GM18861 (cell line): ENCODE results near the gene RXRB.
"Not testable (repeated sequence)": the region's sequence is repeated elsewhere in the genome, so short reads cannot be mapped to it uniquely, and the experiment has no call there.

Experiments
- ATAC-seq: cut with Tn5 transposase; IDR thresholded peaks from one replicate; pipeline ENCODE4 v1.9.1; 2021; ENCODE audit not compliant: unreplicated experiment

Gene RXRB

DNA sequence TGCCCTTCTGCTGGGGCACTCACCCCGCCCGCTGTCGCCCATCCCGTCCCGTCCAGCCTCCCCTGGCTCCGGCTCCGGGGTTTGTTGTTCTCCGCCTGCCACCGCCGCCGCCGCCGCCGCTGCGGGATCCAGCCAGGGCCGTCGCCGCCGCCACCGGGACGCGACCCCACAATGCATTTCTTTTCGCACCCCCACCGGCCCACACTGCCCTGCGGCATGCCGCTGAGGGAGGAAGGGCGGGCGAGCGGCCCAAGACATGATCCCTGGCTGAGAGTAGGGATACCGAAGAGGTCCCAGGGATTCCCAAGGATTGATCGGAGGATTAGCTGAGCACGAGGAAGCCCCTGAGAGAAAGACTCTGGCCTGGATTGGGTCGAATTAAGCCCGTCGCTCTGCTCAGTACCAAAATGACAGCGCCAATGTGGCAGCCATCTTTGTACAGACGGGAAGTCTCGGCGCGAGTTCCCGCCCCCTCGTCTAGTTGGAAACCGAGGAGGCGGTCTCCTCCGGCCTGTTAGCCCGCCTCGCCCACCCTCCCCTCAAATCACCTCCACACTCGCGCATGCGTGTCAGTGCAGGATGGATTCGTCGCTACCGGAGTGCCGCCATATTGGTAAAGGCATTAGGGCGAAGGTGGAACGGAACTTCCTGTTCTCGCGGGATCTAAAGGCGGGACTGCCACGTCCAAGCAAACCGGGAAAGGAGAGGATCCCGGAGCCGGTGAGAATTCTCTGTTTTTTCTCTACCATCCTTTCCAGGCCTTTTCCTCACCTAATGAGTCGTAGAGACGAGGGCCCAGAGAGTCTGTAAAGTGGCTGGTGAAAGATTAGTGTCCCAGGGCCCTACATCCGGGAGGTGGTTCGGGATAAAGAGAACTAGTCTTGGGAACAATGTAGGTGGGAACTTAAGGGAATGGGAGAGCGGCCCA, at the start of gene RXRB, which contains the start of gene SLC39A7:
Gene RXRB, minus strand, starts transcription at position 447 of the 928 bp plus-strand sequence. Its CDS starts 189 bp downstream, at position 258.
Gene SLC39A7, plus strand, starts transcription at position 649 of the 928 bp plus-strand sequence. CDS start 379 bp downstream, outside the sequence.
- ATAC-seq: peak; percentile 43

- ATAC-seq: no peak
These were observed 49.5 kb upstream of the RXRB start for GRCh38 chr6:33249732-33250630.

DNA sequence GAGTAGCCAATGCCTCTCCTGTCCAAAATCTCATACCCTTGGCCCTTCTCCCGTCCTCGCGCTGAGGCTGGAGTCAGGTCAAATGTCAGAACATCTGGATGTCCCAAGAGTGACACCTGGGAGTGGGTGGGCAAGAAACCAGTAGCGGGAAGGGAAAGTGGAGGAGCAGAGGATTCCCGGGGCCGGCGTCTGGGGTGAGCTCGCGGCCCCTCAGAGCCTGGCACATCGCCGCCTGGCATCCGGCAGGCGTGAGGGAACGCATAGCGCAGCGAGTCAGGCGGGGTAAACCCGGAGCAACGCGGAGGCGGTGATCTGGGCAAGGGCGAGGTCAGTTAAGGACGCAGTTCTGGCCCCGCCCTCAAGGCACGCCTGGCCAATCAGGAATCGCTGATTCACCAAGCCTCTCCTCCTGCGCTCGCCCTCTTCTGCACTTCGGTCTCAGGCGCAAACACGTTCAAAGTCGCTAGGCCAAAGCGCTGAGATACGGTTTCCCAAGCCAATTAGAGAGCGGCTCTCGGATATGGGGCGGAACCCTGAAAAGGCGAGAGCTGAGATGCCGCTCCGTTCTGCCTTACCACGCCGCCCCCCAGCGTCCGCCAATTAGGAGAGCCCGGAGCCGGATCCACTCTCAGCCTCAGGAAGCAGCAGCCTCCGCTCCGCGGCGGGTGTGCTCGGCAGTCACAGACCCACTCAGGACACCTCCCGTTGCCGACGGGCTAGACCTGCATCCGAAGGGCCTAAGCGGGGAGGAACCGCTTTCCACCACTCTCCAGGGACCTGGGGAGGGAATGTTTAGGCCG, 48.7 kb upstream of the RXRB start:
- peak; percentile 85 for ATAC-seq

DNA sequence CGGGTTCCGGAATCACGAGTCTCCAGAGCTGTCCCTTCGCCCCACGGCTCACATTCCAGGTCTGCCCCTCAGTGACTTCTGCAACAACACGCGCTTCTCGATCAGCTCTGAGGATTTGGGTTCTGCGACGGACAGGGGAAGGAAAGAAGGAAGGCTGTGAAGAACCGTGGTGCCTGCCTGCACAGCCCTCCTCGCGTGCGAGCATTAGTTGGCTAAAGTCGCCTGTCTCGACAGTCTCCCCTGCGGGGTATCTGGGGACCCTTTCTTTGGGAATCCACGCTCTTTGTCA, 48.1 kb upstream of the RXRB start:
- ATAC-seq: peak; percentile 1

GRCh38 chr6:33247977-33248642, 47.6 kb upstream of the RXRB start:
- ATAC-seq: peak; percentile 42

DNA sequence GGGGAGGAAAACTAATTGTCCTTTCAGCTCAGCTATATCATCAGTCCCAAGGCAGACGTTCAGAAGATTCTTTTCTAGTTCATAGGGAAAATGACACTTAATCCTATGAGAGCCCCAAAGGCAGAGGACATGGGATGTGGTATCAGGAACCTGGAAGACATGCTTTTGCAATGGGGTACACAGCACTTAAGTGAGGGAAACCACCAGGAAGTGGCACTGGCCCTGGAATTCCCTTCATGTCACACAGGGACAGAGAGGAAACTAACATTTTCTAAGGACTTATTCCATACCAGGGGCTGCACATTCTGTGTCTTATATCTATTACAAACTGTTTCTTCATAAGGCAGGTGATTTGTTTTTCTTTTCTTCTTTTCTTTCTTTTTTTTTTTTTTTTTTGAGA, 43.0 kb upstream of the RXRB start:
- ATAC-seq: no peak

GRCh38 chr6:33241968-33242367, 41.5 kb upstream of the RXRB start:
- ATAC-seq: no peak

- no peak for ATAC-seq
These were observed 37.3 kb upstream of the RXRB start for GRCh38 chr6:33237741-33238140.

- ATAC-seq: no peak
These were observed 36.4 kb upstream of the RXRB start for GRCh38 chr6:33236852-33237251.

- no peak for ATAC-seq
These were observed 35.9 kb upstream of the RXRB start for GRCh38 chr6:33236328-33236727.

GRCh38 chr6:33235221-33235634, 34.8 kb upstream of the RXRB start:
- ATAC-seq: no peak

GRCh38 chr6:33226503-33227120, 26.1 kb upstream of the RXRB start:
- not testable (repeated sequence) for ATAC-seq

DNA sequence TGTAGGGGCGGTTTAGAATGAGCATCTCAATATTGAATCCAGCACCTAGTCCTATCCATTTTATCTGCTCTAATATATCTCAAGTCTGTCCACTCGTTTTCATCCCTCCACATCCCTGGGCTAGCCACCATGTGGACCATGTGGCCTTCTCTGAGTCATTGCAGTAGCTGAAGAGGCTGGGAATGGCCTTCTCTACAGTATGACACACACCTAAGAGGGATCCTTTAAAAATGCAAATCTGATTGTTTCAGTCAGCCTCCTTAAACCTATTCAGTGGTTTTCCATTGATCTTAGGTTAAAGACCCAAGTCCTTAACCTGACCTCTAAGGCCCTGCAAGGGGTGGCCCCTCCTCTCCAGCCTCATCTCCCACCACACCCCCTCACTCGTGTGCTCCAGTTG, 17.2 kb upstream of the RXRB start:
- no peak for ATAC-seq

GRCh38 chr6:33217246-33217645, 16.8 kb upstream of the RXRB start:
- no peak for ATAC-seq

DNA sequence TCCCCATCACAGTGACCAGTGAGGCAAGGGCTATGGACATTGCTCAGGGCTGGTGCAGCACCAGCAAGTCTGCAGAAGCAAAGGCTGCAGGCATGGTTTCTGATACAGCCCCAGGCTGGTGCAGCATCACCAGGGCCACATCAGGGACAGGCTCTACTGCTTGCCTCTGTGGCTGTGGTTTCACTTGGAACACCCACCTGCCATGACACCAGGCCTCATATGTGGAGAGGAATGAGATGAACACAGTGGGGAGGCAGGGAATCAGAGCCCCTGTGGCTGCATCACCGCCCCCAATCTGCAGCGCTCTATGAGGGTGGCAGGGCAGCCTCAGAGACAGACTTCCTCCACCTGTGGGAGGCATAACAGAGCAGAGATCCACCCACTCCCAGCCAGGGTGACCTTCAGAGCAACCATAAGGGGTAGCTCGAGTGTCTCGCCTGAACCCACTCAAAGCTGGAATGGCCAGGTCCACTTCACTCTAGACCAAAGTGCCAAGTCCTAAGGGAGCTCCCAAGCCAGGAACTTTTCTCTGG, 15.7 kb upstream of the RXRB start:
- ATAC-seq: no peak

GRCh38 chr6:33215271-33216116, 15.0 kb upstream of the RXRB start:
- ATAC-seq: no peak

- ATAC-seq: no peak
These were observed 13.5 kb upstream of the RXRB start for GRCh38 chr6:33213989-33214335.

- ATAC-seq: no peak
These were observed 12.9 kb upstream of the RXRB start for GRCh38 chr6:33213166-33213988.
